ENCODE measurements around the gene DOLK. TPM values are rescaled to one million over a fixed set of nuclear protein-coding genes. Genes with fewer than 3 reads are reported as not detected.

DOLK gene
- total RNA-seq, 1 donor from 2014 or later = 10.3 TPM

DNA sequence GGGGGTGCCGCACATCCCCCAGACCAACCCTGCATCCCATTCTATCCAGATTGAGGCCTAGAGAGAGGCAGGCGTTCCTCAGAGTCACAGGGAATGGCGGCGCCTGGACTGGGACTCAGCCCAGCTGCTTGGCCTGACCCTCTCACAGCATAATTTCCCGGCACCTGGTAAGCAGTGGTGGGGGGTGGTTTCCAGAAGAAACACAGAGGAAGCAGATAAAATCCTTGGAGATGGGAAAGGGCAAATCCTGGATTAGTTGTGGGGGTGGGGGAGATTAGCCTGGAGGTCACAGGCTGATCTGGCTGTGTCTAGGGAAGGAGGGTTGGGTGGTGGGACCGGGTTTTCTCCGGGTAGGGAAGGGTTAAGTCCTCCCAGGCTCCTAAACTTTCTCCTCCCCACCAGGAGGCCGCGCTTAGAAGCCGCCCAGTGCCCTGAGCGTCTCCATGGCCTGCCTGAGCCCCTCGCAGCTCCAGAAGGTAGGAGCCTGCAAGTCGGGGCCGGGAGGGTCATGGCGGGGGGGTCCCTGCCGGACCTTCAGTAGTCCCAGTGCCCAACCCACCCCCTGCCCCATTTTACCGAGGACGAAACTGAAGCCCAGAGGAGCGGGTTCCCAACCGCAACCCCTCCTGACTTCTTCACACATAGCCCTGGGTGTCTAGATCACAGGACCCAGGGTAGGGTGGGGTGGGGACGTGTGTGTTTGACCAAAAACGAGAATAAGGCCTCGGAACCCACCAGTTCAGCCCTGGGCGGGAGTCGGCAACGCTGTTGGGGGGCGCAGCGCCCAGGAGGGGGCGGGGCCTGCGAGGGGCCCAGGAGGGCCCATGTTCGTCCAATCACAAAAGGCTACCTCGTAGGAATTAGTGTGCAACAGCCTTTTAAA, 25.3 kb downstream of the DOLK start:
- CTCF ChIA-PET = no interaction called here
- H3K4me3 Mint-ChIP-seq = no peak overlapping the region
- DNase-seq = no peak

DNA sequence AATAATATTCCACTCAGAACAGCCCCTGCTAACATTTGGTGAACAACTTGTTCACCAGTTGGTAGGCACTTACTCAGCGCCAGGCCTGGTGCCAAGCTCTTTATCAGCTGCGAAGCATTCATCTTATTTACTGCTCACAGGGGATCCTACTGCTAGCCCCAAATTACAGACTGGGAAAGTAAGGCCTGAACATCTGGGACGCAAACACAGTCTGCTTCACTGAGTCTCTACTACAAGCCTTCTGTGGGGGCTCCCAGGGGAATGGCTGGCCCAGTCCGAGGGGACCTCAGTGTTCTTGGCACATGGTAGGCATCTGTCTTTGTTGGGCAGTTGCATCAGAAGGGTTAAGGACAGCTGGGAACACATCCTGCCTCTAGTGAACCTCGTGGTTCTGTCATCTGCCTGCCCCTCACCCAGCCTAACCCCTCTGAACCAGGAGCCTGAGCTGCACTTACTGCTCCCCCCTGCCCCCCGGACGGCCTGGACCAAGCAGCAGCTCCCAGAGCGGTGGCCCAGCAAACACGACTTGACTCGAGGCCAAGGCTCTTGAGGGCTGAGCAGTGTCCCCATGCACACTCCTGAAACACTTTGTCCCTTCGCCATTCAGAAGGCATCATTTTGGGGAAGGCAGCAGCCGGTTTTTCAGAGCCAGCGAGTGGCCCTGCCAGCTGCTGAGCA, 26.9 kb downstream of the DOLK start, which contains the start of gene PHYHD1:
PHYHD1 (plus strand) TSS at position 602 of the 678 bp plus-strand sequence. CDS start 1,342 bp downstream, outside the sequence.
- CTCF ChIA-PET = no interaction called here
- H3K9me3 Mint-ChIP-seq = no peaks in the 10 kb centered on the region
- H3K27ac Mint-ChIP-seq = no peak within 1 kb of the TSS
- POLR2A ChIA-PET = interaction anchor here (1.4 kb wide), 1 partner anchor 17 kb away, joined by 3 read pairs; no protein-coding TSS in a partner anchor
- DNase-seq (no peak), ATAC-seq (ENCODE audit: low read depth) (no peak)
- intact Hi-C loops (cut with micrococcal nuclease) = no loop called here
- H3K4me3 Mint-ChIP-seq = peak within 1 kb of the TSS; percentile 11
- TF ChIP-seq, protein P1, sequence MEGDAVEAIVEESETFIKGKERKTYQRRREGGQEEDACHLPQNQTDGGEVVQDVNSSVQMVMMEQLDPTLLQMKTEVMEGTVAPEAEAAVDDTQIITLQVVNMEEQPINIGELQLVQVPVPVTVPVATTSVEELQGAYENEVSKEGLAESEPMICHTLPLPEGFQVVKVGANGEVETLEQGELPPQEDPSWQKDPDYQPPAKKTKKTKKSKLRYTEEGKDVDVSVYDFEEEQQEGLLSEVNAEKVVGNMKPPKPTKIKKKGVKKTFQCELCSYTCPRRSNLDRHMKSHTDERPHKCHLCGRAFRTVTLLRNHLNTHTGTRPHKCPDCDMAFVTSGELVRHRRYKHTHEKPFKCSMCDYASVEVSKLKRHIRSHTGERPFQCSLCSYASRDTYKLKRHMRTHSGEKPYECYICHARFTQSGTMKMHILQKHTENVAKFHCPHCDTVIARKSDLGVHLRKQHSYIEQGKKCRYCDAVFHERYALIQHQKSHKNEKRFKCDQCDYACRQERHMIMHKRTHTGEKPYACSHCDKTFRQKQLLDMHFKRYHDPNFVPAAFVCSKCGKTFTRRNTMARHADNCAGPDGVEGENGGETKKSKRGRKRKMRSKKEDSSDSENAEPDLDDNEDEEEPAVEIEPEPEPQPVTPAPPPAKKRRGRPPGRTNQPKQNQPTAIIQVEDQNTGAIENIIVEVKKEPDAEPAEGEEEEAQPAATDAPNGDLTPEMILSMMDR (IDR thresholded peaks at IDR 0.05) = no peak
- H3K36me3 Mint-ChIP-seq (ENCODE audit: low read depth) = peaks cover 29% of the 10 kb centered on the region
- peaks cover 4% of the 10 kb centered on the region for H3K4me1 Mint-ChIP-seq
- no peaks in the 10 kb centered on the region for H3K27me3 Mint-ChIP-seq

More for the DNA sequence above, 25.3 kb downstream of the DOLK start:
- POLR2A ChIA-PET = interaction anchor here (0.6 to 1.2 kb wide), 3 partner anchors 16 to 370 kb away, joined by 3 to 9 read pairs (median 3); no protein-coding TSS in a partner anchor
- Mint-ChIP-seq H3K9me3 (no peaks in the 10 kb centered on the region), H3K27ac (no peak overlapping the region), H3K36me3 (ENCODE audit: low read depth) (peaks cover 16% of the 10 kb centered on the region), H3K27me3 (no peaks in the 10 kb centered on the region), H3K4me1 (peaks cover 4% of the 10 kb centered on the region)
- ATAC-seq (ENCODE audit: low read depth) = peak; percentile 37
- intact Hi-C loops (cut with micrococcal nuclease) = no loop called here
- TF ChIP-seq, protein P1 (IDR thresholded peaks at IDR 0.05) = no peak

DNA sequence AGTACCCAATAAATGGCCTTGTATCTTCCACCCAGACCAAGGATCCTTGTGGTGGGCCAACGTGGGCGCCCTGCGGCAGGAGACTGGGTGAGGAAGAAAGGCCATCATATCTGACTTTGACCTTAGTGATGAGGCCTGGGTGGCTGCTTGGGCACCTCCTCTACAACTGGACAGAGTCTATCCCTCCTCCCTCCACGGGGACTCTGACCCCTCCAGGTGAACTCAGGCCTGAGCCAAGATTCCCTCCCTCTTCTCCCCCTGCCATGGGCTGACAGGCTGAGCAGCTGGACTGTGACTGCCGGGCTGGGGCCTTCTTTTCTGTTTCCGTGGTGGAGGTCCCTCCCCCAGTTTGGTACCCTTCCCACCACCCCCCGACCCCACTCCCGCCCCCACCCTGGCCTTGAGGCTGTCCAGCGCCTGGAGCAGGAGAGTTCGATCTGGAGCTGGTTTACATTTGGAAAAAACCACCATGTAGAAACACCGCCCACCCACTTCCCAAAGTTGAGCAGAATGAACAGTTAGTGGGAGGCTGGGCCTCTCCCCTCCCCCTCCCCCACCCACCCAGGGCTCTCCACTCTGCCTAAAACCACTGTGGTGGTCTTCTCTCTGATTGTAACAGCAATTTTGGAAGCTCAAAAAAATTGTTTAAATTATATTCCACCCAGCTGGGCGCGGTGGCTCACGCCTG, 27.9 kb downstream of the DOLK start:
- ATAC-seq (ENCODE audit: low read depth) (no peak), DNase-seq (no peak)
- Mint-ChIP-seq H3K4me3 (no peak overlapping the region), H3K9me3 (no peaks in the 10 kb centered on the region), H3K27me3 (no peaks in the 10 kb centered on the region), H3K27ac (no peak overlapping the region), H3K36me3 (ENCODE audit: low read depth) (peaks cover 30% of the 10 kb centered on the region), H3K4me1 (peaks cover 4% of the 10 kb centered on the region)
- ChIA-PET POLR2A (interaction anchor here (0.6 kb wide), 1 partner anchor 11 kb away, joined by 7 read pairs; no protein-coding TSS in a partner anchor), CTCF (interaction anchor here (1.7 kb wide), 1 partner anchor 9 kb away, joined by 7 read pairs; no protein-coding TSS in a partner anchor)
- intact Hi-C loops (cut with micrococcal nuclease) = no loop called here
- TF ChIP-seq, protein P1 (IDR thresholded peaks at IDR 0.05) = no peak

DNA sequence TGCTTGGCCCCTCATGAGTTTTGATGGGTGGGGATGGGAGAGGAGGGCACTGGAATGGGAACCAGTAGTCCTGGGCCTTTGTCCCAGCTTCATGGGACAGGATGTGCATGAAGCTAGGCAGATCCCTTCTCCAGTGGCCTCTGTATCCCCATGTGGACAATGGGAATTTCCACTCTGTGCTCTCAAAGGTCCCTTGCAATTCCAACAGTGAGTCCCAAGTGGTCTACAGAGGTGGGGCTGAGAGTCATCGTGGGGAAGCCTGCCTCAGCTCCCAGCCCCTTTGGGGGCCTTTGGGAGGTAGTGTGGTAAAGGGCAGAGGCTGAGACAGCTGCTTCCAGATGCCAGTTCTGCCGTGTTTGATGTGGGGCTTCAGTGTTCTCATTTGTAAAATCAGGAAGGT, 28.5 kb downstream of the DOLK start:
- TF ChIP-seq, protein P1 (IDR thresholded peaks at IDR 0.05) = no peak
- ChIA-PET POLR2A (no interaction called here), CTCF (interaction anchor here (1.7 kb wide), 1 partner anchor 9 kb away, joined by 7 read pairs; no protein-coding TSS in a partner anchor)
- DNase-seq (no peak), ATAC-seq (ENCODE audit: low read depth) (no peak)
- Mint-ChIP-seq H3K27me3 (no peaks in the 10 kb centered on the region), H3K27ac (no peak overlapping the region), H3K4me3 (no peak overlapping the region), H3K36me3 (ENCODE audit: low read depth) (peaks cover 30% of the 10 kb centered on the region), H3K9me3 (no peaks in the 10 kb centered on the region), H3K4me1 (peaks cover 4% of the 10 kb centered on the region)
- intact Hi-C loops (cut with micrococcal nuclease) = no loop called here
